ENCODE results near the gene VSTM2B.
"Not testable (repeated sequence)": the region's sequence is repeated elsewhere in the genome, so short reads cannot be mapped to it uniquely, and the experiment has no call there.

VSTM2B gene

DNA sequence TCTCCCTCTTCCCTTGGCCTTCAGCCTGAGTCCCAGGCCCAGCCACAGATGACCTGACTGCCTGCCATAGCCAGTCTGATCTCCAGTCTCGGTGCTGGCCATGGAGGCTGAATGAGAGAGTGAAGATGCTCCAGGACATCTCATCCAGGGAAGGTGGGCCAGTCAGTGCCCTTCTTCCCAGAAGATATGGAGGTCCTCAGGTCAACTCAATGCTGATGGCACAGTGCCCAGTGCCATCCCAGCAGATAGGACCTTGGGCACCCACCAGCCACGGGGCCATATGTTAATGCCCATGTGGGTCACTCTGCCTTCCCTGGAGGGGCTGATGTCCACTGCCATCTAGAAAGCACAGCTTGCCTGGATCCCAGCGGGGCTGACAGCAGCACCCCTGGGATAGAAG is 7.2 kb downstream of the VSTM2B start:
- DNase-seq, result no peak

DNA sequence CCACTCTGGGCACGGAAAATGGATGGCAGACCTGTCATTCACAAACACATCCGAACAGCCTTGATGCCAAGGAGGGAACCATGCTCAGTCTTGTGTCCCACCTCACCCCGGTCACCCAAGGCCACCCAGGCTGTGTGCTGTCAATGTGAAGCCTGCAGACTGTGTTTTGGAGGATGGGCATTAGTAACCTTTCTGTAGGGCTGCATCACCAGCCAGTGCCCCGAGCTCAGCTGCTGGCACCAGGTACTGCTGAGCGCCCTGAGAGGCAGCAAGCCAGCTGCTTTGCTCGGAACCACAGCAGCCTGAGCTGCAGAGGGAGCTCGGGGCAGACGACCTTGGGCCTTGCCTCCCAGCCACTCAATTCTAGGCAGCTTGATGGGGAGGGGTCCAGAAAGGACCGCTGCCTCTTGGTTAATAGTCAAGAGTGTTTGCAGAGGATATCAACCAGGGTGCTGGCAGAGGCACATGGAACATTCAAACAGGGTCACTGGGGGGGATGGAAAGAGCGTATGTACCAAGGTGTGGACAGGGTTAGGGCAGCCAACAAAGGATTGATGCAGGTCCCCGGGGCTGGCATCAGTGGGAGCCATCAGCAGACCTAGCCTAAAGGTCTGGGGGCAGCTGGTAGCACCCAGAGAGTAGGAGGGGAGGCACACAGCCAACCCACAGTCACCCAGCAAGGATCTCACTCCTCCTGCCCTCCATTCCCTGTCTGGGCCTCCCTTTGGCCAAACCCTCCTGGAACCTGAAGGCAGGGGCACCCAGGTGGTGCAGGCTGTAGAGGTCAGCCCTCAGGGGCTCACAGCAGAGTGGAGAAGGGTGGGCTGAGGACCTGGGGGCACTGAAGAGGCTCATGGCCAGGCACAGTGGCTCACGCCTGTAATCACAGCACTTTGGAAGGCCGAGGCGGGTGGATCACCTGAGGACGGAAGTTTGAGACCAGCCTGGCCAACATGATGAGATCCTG is 8.1 kb downstream of the VSTM2B start:
- DNase-seq, result no peak

DNA sequence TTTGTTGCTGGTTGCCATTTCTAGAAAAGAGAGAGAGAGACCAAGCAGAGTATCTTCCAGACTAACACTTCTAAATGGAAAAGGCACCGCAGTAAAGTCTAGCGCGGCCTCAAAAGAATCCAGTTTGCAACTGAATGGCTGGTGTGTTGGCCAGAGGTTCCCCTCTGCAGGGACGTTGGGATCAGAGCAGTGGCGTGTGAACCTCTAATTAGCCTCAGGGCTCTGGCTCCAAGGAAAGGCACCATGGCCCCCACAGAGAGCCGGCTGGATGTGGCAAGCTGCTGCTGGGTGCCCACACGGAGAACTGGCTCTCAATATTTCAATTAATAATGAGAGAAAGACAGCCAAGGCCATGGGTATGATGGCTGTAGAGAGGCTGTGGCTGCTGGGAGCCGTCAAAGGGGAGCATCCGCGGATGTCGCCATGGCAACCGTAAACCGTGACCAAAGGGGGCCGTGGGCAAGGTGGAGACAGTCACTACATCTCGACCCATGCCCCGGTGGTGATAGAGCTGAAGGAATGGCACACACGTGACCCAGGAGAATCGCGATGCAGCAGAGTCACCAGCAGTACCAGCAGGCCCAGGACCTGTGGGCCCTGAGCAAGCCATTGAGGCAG is 9.5 kb downstream of the VSTM2B start:
- no peak for DNase-seq

DNA sequence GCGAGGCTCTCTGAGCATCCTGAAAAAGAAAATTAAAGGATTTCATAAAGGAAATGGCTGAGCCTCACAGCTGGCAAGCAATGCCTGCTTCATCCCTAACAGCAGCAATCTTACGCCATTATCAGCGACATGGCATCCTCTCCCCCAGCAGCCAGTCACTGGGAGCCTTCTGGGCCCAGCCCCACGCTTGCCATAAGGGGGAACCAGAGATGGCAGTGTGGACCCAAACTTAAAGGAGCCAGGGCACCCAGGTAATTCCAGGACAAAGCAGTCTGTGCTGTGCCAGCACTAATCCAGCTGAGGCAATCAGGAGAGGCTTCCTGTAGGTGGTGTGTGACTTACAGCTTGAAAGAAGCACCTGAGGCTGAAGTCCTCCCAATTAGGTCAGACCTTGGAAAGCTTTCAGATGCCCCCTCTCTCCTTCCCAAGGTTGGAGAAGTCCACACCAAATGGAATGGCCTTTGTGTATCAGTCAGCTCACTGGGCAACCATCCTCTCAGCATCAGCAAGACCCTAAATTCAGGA is 10.3 kb downstream of the VSTM2B start:
- DNase-seq, result no peak

DNA sequence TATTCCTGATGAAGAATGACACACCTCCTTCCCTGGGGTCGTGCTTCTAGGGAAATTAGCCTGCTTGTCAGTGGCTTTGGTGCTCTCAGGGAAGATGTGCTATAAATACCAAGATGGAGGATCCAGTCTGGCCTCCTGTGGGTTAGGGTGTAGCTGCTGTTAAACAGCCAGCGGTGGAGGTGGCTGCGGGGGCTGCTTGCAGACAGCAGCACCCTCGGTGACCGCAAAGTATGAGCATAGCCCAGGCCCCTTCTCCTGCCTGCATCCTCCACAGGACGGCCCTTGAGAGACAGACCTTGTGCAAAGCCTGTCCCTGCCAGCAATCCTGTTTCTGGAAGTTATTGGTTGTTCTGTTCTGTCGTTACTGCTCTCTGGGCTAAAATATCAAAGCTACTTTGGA is 11.4 kb downstream of the VSTM2B start:
- no peak for DNase-seq

DNA sequence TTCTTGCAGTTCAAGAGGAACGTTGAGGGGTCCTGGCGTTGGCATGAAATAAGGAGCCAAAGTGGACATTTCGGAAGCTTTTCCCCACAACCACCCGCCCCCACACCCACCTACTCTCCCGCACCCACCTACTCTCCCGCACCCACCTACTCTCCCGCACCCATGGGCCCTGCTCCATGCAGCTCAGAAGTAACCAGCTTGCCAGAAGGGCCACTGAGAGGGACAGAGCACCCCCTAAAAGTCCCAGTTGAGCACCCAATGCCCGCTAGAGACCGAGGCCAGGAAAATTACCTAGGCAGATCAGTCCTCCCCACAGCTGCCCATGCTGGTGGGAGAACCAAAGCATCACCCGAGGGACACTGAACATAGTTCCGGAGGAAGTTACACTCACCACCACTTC is 11.8 kb downstream of the VSTM2B start:
- no peak for DNase-seq

DNA sequence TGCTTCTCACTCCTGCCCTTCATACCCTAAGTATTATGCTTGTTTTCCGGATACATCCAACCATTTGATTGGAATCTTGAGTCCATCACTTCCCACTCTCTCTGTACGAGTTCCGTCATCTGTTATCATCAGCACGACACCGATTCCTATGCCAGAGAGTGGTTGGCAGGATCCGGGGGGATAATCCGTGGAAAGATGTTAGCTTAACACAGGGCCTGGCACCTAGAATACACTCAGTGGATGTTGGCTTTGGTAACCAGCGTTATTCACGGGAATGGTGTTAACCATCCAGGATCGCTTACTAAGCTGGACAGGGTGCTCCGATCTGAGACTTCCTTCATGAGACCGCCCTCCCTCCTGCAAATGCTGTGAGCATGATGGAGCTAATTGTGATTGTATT is 12.4 kb downstream of the VSTM2B start:
- no peak for DNase-seq

DNA sequence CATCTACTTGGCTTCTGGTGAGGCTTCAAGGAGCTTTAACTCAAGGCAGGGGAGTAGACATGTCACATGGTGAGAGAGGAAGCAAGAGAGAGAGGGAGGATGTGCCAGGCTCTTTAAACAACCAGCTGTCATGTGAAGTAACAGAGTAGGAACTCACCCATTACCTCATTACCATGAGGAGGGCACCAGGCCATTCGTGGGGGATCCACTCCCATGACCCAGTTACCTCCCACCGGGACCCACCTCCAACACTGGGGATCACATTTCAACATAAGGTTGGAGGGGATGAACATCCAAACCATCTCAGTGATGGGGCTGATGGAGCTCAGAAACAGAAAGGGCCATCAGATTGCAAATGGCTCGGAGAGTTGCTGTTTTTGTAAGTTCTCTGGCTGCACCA is 12.9 kb downstream of the VSTM2B start:
- DNase-seq, result no peak

DNA sequence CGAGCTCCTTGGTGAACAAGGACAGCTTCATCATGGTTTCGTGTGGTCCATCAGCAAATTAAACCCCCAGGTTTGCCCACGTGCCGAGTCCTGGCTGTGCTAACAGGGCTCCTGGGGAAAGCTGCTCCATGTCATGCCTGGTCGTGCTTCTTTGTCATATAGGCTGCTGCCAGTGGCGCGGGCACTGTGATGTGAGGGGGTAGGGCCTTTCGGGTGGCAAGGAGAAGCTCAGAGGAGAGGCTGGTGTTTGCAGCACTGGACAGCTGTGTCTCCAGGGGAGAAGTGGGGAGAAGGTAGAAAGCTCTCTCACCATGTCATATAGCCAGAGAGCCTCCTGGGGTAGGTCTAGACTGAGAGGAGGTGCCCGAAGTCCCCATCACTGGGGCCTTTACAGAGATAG is 13.3 kb downstream of the VSTM2B start:
- DNase-seq, result no peak

DNA sequence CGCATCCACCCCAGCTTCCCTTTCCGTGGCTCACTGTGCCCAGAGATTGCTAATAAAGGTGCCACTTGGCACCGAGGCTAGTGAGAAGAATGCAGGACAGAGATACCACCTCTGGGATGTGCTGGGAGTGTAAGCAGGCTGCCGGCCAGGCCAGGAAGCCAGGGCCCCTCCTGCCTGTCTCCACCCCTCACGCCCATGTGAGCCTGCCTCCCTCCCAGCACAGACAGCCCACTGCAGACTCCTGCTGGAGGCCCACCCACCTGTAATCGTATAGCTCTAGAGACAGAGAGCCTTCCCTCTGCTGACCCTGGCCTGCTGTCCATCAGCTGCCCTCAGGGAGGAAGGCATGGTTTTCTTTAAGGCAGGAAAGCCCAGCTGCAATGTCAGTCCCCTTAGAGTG is 13.9 kb downstream of the VSTM2B start:
- DNase-seq, result no peak

DNA sequence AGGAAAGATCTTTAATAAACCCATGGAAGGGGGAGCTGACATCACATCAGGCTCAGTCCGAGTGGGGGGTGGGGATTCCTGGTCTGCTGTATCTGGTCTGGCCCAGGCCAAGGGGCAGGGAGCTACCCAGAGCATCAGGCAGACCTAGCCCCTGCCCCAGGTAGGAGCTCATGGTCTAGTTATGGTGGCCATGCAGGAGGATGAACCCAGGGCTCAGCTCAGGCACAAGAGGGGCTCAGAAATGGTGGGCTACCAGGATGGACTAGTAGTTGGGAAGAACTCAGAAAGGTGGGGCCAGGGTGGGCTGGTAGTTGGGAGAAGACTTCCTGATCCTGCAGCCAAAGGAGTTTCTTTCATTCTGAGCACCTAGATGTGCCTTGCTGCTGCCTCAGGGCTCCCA is 14.3 kb downstream of the VSTM2B start:
- no peak for DNase-seq

DNA sequence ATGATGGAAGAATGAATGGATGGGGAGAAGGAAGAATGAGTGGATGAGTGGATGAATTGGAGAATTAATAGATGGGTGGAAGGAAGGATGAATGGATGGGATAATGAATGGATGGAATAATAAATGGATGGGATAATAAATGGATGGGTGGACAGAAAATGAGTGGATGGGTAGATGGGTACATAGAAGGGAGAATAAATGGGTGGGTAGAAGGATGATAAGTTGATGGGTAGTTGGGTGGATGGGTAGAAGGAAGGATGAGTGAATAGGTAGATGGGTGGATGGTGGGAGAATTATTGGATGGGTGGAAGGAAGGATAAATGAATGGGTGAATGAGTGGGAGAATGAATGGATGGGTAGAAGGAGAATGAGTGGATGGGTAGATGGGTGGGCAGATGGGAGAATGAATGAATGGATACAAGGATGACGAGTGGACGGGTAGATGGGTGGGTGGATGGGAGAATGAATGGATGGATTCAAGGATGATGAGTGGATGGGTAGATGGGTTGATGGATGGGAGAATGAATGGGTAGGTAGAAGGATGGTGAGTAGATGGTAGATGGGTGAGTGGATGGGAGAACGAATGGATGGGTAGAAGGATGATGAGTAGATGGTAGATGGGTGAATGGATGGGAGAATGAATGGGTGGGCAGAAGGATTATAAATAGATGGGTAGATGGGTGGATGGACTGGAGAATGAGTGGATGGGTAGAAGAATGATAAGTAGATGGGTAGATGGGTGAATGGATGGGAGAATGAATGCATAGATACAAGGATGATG is 15.9 kb downstream of the VSTM2B start:
- DNase-seq, result no peak

DNA sequence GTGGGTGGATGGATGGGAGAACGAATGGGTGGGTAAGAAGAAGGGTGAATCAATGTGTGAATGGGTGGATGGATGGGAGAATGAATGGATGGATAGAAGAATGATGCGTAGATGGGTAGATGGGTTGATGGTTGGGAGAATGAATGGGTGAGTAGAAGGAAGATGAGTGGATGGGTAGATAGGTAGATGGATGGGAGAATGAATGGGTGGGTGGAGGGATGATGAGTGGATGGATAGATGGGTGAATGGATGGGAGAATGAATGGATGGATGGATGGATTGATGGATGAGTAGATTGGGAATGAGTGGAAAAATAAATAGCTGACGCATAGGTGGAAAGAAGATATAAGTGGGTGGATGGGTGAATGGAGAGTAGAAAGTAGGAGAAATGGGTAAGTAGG is 16.5 kb downstream of the VSTM2B start:
- no peak for DNase-seq

DNA sequence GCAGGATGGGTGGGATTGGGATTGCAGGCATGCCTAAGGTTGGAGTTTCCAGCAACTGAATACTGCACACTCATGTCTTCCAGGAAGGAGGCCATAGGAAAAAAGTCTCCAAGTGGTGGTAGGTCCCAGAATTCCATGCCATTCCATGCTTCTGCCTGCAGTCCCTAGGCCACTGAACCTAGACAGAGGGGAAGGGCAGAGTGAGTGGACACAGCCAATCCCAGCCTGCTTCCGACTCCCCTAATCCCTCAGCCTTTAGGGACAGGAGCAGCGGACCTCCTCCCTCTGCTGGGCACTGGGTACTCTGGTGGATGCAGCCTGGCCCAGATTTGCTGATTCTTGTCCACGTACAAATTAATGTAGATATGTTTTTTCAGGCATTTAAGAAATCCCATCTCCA is 17.0 kb downstream of the VSTM2B start:
- DNase-seq, result no peak

DNA sequence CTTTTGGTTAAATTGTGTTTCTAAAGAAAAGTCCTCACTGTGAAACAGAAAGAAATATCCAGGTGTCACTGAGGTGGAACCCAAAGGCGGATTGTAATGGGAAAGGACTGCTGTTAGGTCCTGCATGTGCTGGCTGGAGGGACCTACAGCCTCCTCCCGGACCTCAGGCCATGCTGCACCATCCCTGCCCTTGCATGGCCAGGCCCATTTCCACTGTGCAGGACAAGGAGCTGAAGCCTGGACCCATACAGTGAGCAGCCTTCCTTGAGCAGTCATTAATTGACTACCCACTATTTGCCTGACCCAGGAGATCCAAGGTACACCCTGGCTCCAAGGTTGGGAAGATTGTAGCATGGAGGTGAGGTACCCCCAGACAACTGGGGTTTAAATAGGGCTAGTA is 17.6 kb downstream of the VSTM2B start:
- DNase-seq, result no peak

DNA sequence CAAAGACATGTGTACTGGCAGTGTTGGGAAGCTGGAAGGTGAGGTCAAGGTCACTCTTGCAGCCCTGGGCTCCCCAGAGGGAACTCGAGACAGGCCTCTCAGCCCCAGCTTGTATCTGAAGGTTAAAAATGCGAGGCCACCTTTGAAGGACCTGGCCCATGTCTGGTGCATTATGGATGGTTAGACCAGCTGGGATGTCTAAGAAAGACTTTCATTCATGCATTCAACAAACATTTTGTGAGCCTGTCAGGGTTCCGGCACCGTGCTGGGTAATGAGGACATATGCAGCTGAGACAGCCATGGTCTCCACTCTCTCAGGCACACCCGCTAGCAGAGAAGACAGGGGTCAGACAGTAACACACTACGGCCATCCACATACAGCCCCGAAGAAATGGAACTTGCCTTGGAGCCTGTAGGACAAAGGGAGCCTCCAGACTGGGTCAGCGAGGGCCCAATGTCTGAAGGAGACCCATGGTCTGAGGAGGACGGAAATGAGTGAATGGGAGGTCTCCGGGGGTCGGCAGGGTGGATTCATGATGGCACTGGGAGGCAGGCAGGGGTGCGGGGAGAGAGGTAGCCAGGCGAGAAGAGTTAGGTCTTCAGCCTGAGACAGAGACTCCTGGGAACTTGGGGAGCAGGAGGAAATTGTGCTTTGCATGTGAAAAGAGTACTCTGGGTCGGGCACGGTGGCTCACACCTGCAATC is 19.0 kb downstream of the VSTM2B start:
- DNase-seq, result no peak

DNA sequence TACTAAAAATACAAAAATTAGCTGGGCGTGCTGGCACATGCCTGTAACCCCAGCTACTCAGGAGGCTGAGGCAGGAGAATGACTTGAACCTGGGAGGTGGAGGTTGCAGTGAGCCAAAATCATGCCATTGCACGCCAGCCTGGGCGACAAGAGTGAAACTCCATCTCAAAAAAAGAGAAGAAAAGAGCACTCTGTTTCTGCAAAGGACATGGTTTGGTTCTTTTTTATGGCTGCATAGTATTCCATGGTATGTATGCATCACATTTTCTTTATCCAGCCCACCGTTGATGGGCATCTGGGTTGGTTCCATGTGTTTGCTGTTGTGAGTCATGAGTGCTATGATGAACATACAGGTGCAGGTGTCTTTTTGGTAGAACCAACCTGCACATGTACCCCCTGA is 19.7 kb downstream of the VSTM2B start:
- not testable (repeated sequence) for DNase-seq

DNA sequence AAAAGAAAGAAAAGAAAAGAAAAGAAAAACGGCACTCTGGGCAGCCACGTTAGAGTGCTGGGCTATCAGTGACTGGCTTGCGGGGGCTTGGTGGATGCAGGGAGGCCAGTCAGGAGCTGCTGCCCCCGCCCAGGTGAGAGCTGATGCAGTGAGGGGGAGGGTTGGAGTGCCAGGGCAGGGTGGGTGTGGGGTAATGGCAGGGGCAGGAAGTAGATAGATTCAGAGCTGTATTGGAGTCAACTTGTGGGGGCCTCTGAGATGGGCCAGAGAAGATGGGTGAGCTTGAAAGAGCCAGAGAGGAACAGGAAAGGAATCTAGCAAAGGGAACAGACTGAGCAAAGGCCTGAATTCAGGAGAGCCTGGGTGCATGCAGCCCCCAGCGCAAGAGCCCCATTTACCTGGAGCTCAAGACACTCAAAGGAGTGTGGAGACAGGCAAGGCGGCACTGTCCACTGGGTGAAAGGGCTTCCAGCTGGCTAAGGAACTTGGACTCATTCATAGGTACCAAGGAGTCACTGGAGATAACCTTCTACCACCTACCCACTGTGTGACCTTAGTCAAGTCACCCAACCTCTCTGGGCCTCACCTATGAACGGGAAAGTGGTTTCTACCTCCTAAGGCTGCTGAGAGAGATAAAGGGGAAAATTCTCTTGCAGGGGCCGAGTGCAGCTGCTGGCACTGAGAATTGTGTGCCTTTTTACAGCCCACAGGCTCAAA is 20.2 kb downstream of the VSTM2B start:
- DNase-seq, result no peak

DNA sequence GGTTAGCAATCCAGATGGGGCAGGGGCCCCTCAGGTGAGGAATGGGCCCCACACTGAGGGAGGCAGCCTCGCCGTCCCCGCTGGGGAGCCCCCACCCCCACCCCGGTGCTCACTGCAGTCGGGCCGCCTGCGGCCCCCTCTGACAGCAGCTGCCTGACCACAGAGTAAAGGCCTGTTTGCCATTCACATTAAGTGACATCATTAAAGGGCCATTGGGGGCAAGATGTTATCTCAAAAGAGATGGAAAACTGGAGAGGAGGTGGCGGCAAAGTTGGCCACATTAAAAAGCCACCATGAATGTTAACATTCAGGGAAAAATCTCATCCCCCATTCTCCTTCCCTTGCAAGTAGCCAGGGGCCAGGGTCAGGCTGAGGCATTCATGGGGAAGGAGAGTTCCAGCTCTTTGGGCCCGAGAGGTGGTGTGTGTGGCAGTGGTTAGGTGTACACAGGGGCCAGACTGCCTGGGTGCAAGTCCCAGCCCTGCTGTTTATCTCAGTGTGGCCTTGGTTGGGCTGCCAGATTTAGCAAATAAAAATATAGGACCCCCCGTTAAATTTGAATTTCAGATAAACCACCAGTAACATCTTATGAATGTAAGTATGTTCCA is 20.9 kb downstream of the VSTM2B start:
- DNase-seq, result no peak

DNA sequence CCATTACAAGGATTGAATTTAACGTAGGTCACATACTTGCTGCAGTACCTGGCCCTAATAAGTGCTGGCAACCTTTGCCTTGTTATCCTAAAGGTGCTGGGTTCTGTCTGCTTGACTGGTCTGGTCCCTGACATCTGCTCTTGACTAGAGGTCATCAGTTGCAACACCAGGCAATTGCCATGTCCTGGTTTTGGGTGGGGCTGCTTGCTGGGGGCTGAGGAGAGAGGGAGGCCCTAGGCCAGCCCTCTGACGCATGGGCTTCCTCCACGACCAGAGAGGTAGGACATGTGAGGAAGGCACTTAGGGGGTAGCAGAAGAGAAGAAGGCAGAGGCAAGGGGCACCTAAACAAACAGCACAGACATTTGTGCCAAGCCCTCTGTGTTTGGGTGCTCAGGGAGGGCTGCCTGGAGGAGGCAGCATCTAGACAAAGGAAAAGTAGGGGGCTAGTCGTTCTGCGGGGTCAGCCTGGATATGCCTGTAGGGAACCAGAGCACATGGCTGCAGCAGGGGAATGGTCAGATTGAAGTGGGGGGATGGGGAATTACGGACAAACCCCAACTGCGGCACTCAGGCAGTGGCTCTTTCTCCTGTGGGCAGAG is 21.7 kb downstream of the VSTM2B start:
- no peak for DNase-seq

DNA sequence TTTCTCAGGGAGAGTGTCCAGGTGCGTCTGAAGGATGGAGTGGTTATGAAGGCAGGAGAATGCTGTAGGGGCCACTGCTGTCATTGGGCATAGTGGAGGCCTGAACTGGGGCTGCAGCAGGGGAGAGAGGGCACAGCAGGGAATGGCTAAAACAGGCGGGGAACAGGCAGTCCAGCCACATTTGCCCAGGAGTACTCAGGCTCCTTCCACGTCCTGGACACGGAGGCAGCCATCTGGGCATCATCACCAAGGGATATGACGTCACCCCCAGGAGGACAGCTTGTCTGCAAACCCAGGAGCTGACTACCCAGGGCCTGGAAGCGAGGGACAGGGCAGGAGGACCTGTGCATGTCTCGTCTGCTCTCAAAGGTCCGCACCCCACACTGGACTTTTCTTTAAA is 22.2 kb downstream of the VSTM2B start:
- DNase-seq, result no peak
